KMS-11 (cell line): Measurements from ENCODE around the gene OXCT1.

ENCODE experiments used
- H2AFZ ChIP-seq: fragments of 200-600 bp; sonication (generic); 2 replicates; pipeline ENCODE4 v1.6.1; 2016; ENCODE audit warnings: antibody characterized with exemption, mixed run types, low read depth
- H3K27ac ChIP-seq: fragments of 200-600 bp; sonication (generic); 2 replicates; pipeline ENCODE4 v1.6.1; 2016; ENCODE audit warnings: mild to moderate bottlenecking, mixed run types
- H3K27me3 ChIP-seq: fragments of 200-600 bp; sonication (generic); 2 replicates; pipeline ENCODE4 v1.6.1; 2017; ENCODE audit warnings: mild to moderate bottlenecking, low read depth, mixed run types, moderate library complexity; ENCODE audit not compliant: insufficient read depth
- H3K36me3 ChIP-seq: fragments of 200-600 bp; sonication (generic); 2 replicates; pipeline ENCODE4 v1.6.1; 2017; ENCODE audit warnings: mild to moderate bottlenecking, mixed run types; ENCODE audit not compliant: insufficient read depth
- H3K4me1 ChIP-seq: fragments of 200-600 bp; sonication (generic); 2 replicates; pipeline ENCODE4 v1.6.1; 2016; ENCODE audit warnings: mild to moderate bottlenecking, low read depth, mixed run types; ENCODE audit not compliant: poor library complexity, severe bottlenecking
- H3K4me2 ChIP-seq: fragments of 200-600 bp; sonication (generic); 2 replicates; pipeline ENCODE4 v1.7.0; 2016; ENCODE audit warnings: mild to moderate bottlenecking, mixed run types
- H3K4me3 ChIP-seq: fragments of 200-600 bp; sonication (generic); IDR thresholded peaks from 2 replicates; pipeline ENCODE4 v1.6.1; 2017; ENCODE audit warnings: low read depth, low read length, mixed read lengths; ENCODE audit not compliant: insufficient read depth
- H3K79me2 ChIP-seq: fragments of 200-600 bp; sonication (generic); 2 replicates; pipeline ENCODE4 v1.6.1; 2016; ENCODE audit warnings: low read depth, mixed run types; ENCODE audit not compliant: insufficient read depth
- H3K9ac ChIP-seq: fragments of 200-600 bp; sonication (generic); 2 replicates; pipeline ENCODE4 v1.6.1; 2016; ENCODE audit warnings: mild to moderate bottlenecking, mixed run types
- H4K20me1 ChIP-seq: fragments of 200-600 bp; sonication (generic); 2 replicates; pipeline ENCODE4 v1.6.1; 2016; ENCODE audit warnings: mild to moderate bottlenecking, mixed run types; ENCODE audit not compliant: insufficient read depth
- CTCF ChIP-seq: fragments of 200-600 bp; sonication (generic); conservative IDR thresholded peaks from 2 replicates; pipeline ENCODE4 v1.6.1; 2017; ENCODE audit warnings: low read depth, mild to moderate bottlenecking, antibody characterized with exemption, low read length, moderate library complexity, mixed read lengths

Gene OXCT1

GRCh38 chr5:41877408-41877807, 7.2 kb upstream of the OXCT1 start:
- H3K4me3 ChIP-seq: no peak overlapping the region
- no peak overlapping the region for H2AFZ ChIP-seq
- H3K9ac ChIP-seq: no peak overlapping the region
- H3K27me3 ChIP-seq: no peaks in the 10 kb centered on the region
- no peaks in the 10 kb centered on the region for H3K36me3 ChIP-seq
- H3K27ac ChIP-seq: no peak overlapping the region
- peaks cover 51% of the 10 kb centered on the region for H3K4me1 ChIP-seq
- no peaks in the 10 kb centered on the region for H3K79me2 ChIP-seq
- H3K4me2 ChIP-seq: no peak overlapping the region
- TF ChIP-seq CTCF: no peak
- H4K20me1 ChIP-seq: no peaks in the 10 kb centered on the region

- H3K27ac ChIP-seq: no peak overlapping the region
- TF ChIP-seq CTCF: no peak
- H3K4me3 ChIP-seq: no peak overlapping the region
- peaks cover 51% of the 10 kb centered on the region for H3K4me1 ChIP-seq
- no peaks in the 10 kb centered on the region for H3K27me3 ChIP-seq
- H3K36me3 ChIP-seq: no peaks in the 10 kb centered on the region
- no peak overlapping the region for H2AFZ ChIP-seq
- H4K20me1 ChIP-seq: no peaks in the 10 kb centered on the region
- no peaks in the 10 kb centered on the region for H3K79me2 ChIP-seq
- H3K4me2 ChIP-seq: no peak overlapping the region
- no peak overlapping the region for H3K9ac ChIP-seq
Observed at GRCh38 chr5:41876678-41877077, 6.5 kb upstream of the OXCT1 start.

GRCh38 chr5:41875121-41875520, 4.9 kb upstream of the OXCT1 start:
- Histone ChIP-seq H3K4me2 (peak overlapping the region; percentile 79), H3K4me3 (no peak overlapping the region), H3K9ac (no peak overlapping the region), H3K27ac (peak overlapping the region; percentile 64), H3K27me3 (no peaks in the 10 kb centered on the region), H4K20me1 (no peaks in the 10 kb centered on the region), H3K36me3 (no peaks in the 10 kb centered on the region), H3K4me1 (peaks cover 59% of the 10 kb centered on the region), H2AFZ (peak overlapping the region; percentile 14; the same call in 1 of the 2 replicates), H3K79me2 (no peaks in the 10 kb centered on the region)
- no peak for TF ChIP-seq CTCF

GRCh38 chr5:41874512-41875060, 4.4 kb upstream of the OXCT1 start:
- H3K27me3 ChIP-seq: no peaks in the 10 kb centered on the region
- H2AFZ ChIP-seq: peak overlapping the region; percentile 14; the same call in 1 of the 2 replicates
- H3K4me1 ChIP-seq: peaks cover 59% of the 10 kb centered on the region
- no peaks in the 10 kb centered on the region for H3K36me3 ChIP-seq
- no peaks in the 10 kb centered on the region; the same call in 1 of the 2 replicates for H3K79me2 ChIP-seq
- H3K4me3 ChIP-seq: no peak overlapping the region
- TF ChIP-seq CTCF: no peak
- peak overlapping the region; percentile 64 for H3K27ac ChIP-seq
- no peak overlapping the region for H3K9ac ChIP-seq
- peak overlapping the region; percentile 79 for H3K4me2 ChIP-seq
- H4K20me1 ChIP-seq: no peaks in the 10 kb centered on the region
